ENCODE data around the gene SRI. TPM values are rescaled to one million over a fixed set of nuclear protein-coding genes. Genes with fewer than 3 reads are reported as not detected.

Gene SRI
- total RNA-seq, 2 experiments from 2014 or later: 169 TPM

DNA sequence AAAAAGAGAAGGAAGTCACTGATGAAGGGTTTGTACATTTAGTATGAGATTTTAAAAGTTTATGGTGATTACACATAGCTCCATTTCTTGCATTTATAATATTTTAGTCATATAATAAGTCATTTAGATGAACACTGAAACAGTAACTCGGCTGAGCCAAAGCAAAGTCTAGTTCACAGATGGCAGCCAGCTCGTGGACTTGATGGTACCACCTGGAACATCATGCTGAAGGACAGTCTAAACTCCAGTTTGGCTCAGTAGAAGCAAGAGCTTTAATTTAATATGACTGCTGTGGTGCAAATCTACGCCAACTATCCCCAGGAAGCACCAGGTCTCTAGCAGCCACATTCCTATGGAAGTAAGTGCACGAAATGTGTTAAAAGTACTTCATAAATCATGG lies 16.4 kb downstream of the SRI start:
- intact Hi-C loops (cut with micrococcal nuclease): no loop called here
- ChIA-PET CTCF (interaction anchor here (1.2 to 1.6 kb wide), 2 partner anchors 9 to 40 kb away, joined by 3 to 4 read pairs; no protein-coding TSS in a partner anchor), POLR2A (interaction anchor here (1.0 to 2.1 kb wide), 3 partner anchors 8 to 10 kb away, joined by 4 to 5 read pairs (median 5); no protein-coding TSS in a partner anchor)

DNA sequence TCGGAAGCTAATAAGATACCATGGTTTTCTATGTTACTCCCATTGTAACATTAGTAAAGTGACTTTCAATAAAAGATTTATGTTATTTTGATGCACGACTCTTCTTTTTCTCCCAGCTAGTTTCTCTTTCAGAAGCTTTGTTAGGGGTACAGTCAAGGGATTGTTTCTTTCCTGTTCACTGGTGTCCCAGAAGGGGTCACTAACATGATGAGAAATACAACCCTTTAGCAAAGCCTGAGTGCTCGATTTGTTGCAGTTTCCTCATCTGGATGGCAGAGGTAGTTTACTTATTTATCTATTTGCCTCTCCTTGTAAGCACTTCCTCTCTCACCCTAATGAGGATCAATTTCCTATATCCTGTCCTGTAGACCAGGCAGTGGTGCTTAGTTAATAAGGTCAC lies 17.0 kb downstream of the SRI start:
- peaks cover 21% of the 10 kb centered on the region for H3K4me1 Mint-ChIP-seq (ENCODE audit: low read depth)
- no peaks in the 10 kb centered on the region for H3K27me3 Mint-ChIP-seq
- ChIA-PET POLR2A (interaction anchor here (1.5 to 2.1 kb wide), 2 partner anchors 9 to 11 kb away, joined by 4 to 5 read pairs; no protein-coding TSS in a partner anchor), CTCF (interaction anchor here (1.2 to 1.6 kb wide), 2 partner anchors 10 to 40 kb away, joined by 3 to 4 read pairs; no protein-coding TSS in a partner anchor)
- ATAC-seq (no peak), DNase-seq (no peak)
- no peaks in the 10 kb centered on the region for H3K9me3 Mint-ChIP-seq
- no peak overlapping the region for H3K4me3 Mint-ChIP-seq
- intact Hi-C loops (cut with micrococcal nuclease): no loop called here
- peaks cover 39% of the 10 kb centered on the region for H3K36me3 Mint-ChIP-seq (ENCODE audit: low read depth)
- H3K27ac Mint-ChIP-seq: peak overlapping the region; percentile 49
- TF ChIP-seq, protein P1, sequence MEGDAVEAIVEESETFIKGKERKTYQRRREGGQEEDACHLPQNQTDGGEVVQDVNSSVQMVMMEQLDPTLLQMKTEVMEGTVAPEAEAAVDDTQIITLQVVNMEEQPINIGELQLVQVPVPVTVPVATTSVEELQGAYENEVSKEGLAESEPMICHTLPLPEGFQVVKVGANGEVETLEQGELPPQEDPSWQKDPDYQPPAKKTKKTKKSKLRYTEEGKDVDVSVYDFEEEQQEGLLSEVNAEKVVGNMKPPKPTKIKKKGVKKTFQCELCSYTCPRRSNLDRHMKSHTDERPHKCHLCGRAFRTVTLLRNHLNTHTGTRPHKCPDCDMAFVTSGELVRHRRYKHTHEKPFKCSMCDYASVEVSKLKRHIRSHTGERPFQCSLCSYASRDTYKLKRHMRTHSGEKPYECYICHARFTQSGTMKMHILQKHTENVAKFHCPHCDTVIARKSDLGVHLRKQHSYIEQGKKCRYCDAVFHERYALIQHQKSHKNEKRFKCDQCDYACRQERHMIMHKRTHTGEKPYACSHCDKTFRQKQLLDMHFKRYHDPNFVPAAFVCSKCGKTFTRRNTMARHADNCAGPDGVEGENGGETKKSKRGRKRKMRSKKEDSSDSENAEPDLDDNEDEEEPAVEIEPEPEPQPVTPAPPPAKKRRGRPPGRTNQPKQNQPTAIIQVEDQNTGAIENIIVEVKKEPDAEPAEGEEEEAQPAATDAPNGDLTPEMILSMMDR (IDR thresholded peaks at IDR 0.05): no peak

More for the DNA sequence above, 16.4 kb downstream of the SRI start:
- Mint-ChIP-seq H3K4me1 (ENCODE audit: low read depth) (peaks cover 21% of the 10 kb centered on the region), H3K9me3 (no peaks in the 10 kb centered on the region), H3K36me3 (ENCODE audit: low read depth) (peaks cover 39% of the 10 kb centered on the region), H3K27ac (peak overlapping the region; percentile 49), H3K4me3 (no peak overlapping the region), H3K27me3 (no peaks in the 10 kb centered on the region)
- ATAC-seq (no peak), DNase-seq (no peak)
- TF ChIP-seq, protein P1 (IDR thresholded peaks at IDR 0.05): no peak

DNA sequence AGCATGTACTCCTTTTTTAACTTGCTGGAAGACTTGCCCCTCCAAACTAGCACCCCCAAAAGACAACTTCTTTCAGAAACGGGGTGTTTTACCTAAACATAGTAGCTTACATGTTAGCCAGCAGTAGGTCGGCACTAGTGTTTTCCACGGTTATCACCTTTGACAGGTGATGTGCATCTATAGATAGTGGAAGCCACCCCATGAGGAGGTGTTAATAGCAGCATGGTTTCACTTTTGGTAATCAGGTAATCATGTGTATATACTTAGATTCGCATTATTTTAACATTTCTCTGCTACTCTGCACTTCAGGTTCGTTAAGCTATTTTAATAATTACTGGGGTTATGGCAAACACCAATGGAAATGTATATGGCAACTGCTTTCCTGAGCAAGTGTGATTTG lies 17.6 kb downstream of the SRI start:
- peak; percentile 55 for ATAC-seq
- peaks cover 36% of the 10 kb centered on the region for H3K36me3 Mint-ChIP-seq (ENCODE audit: low read depth)
- TF ChIP-seq, protein P1 (IDR thresholded peaks at IDR 0.05): no peak
- no peaks in the 10 kb centered on the region for H3K9me3 Mint-ChIP-seq
- intact Hi-C loops (cut with micrococcal nuclease): no loop called here
- POLR2A ChIA-PET: interaction anchor here (1.5 to 2.1 kb wide), 2 partner anchors 10 to 11 kb away, joined by 4 to 5 read pairs; no protein-coding TSS in a partner anchor
- peak overlapping the region; percentile 46 for H3K27ac Mint-ChIP-seq
- H3K27me3 Mint-ChIP-seq: no peaks in the 10 kb centered on the region
- peaks cover 21% of the 10 kb centered on the region for H3K4me1 Mint-ChIP-seq (ENCODE audit: low read depth)
- CTCF ChIA-PET: interaction anchor here (1.6 kb wide), 1 partner anchor 10 kb away, joined by 4 read pairs; no protein-coding TSS in a partner anchor
- no peak for DNase-seq
- H3K4me3 Mint-ChIP-seq: no peak overlapping the region

DNA sequence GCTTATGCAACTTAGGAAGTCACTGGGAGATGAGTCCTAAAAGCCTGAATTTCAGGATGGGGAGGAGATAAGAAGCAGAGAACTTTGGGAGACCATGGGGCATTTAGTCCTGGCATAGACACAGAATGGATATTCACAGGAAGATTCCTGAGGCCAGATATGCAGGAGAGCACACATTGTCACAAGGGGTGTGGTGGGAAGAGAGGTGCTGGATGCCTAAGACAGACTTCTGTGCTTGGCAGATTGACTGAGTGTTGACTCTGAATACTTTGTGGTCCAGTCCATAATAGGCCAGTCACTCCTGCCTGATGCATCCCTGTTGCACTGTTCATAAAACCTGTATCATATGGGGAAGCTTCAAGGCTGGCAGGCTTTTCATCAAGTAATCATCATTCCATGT lies 18.5 kb downstream of the SRI start:
- Mint-ChIP-seq H3K4me3 (no peak overlapping the region), H3K36me3 (ENCODE audit: low read depth) (peaks cover 30% of the 10 kb centered on the region), H3K27ac (no peak overlapping the region), H3K9me3 (no peaks in the 10 kb centered on the region), H3K4me1 (ENCODE audit: low read depth) (peaks cover 21% of the 10 kb centered on the region), H3K27me3 (no peaks in the 10 kb centered on the region)
- ATAC-seq: no peak
- POLR2A ChIA-PET: no interaction called here
- no peak for DNase-seq
- CTCF ChIA-PET: no interaction called here
- intact Hi-C loops (cut with micrococcal nuclease): no loop called here
- TF ChIP-seq, protein P1 (IDR thresholded peaks at IDR 0.05): no peak

DNA sequence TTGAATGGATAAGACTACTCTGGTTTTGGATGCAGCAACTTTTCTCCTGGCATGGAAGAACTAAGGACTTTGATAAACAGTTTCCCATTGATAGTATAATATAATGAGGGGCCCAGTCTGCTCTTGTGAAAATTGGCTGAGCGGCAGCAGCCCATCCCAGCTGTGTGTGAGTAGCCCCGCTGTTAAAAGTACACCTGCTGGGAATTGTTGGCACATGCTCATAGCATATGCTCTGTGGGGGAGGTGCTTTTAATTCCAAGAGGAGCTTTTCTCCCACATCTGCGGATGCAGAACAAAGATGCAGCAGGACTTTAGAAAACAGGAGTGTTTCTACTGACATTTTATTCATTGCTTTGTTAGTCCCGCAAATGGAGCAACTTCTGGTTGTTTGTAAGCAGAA lies 19.0 kb downstream of the SRI start:
- TF ChIP-seq, protein P1 (IDR thresholded peaks at IDR 0.05): no peak
- ATAC-seq: no peak
- Mint-ChIP-seq H3K4me3 (no peak overlapping the region), H3K27me3 (no peaks in the 10 kb centered on the region), H3K9me3 (no peaks in the 10 kb centered on the region), H3K36me3 (ENCODE audit: low read depth) (peaks cover 26% of the 10 kb centered on the region), H3K27ac (no peak overlapping the region), H3K4me1 (ENCODE audit: low read depth) (peaks cover 21% of the 10 kb centered on the region)
- POLR2A ChIA-PET: no interaction called here
- intact Hi-C loops (cut with micrococcal nuclease): no loop called here
- CTCF ChIA-PET: no interaction called here
- DNase-seq: no peak
